EH (cell line): Measurements from ENCODE around the gene GPR63.
"Not testable (repeated sequence)": the region's sequence is repeated elsewhere in the genome, so short reads cannot be mapped to it uniquely, and the experiment has no call there.

ENCODE experiments used
- DNase-seq: peaks from one replicate; pipeline ENCODE4 v3.0.0-alpha.2; 2015; ENCODE audit warnings: low read depth

Gene GPR63, protein sequence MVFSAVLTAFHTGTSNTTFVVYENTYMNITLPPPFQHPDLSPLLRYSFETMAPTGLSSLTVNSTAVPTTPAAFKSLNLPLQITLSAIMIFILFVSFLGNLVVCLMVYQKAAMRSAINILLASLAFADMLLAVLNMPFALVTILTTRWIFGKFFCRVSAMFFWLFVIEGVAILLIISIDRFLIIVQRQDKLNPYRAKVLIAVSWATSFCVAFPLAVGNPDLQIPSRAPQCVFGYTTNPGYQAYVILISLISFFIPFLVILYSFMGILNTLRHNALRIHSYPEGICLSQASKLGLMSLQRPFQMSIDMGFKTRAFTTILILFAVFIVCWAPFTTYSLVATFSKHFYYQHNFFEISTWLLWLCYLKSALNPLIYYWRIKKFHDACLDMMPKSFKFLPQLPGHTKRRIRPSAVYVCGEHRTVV

GRCh38 chr6:96837081-96837971, at the start of gene GPR63:
Gene GPR63 (minus strand): TSS chr6:96837477. CDS start chr6:96799731, 37,746 bp downstream.
- DNase-seq = peak; percentile 76

DNA sequence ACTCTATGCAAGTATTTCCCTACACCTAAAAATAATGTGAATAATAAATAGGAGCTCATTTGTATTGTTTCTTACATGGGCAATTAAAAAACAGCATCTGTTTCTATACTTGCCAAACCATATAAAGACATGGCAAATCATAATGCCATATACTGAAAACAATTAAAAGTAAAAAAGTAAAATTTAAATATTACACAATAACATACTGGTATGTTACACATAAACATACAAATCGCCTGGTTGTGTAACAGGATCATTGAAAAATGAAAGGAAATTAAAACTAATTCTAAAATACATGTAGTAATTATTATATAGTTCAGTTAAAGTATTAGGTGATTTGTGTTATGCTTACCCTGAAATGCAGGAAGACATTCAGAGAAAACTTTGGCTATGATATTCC, 49.2 kb upstream of the GPR63 start:
- no peak for DNase-seq

DNA sequence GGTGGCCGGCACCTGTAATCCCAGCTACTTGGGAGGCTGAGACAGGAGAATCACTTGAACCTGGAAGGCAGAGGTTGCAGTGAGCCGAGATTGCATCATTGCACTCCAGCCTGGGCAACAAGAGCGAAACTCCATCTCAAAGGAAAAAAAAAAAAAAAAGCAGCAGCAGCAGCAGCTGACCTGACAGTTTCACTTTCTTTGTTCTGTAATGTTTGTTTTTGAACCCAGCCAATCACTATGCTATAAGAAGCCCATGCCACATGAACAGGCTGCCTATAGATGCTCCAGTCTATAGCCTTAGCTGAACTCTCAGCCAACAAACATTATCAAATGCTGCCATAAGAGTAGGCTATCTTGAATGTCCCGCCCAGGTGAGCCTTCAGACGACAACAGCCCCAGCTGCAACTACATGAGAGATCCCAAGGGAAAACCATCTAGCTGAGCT, 47.9 kb upstream of the GPR63 start:
- not testable (repeated sequence) for DNase-seq

DNA sequence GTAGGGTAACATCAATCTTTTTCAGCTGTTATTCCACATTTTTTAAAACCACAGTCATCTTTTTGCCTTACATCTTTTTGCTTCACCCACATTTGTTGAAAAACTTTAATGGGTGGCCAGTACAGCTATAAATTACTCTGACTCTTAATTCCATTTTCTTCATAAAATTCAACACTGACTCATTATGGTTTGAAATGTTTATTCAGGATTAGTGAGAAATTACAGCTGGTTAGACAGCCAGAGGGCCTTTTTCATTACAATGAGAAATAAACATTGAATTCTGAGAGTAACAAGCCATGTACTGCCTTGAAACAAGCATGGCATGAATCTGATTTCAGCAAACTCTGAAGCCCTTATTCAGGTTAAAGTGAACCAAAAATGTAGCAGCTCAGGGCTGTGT, 40.9 kb upstream of the GPR63 start:
- DNase-seq = peak; percentile 67

DNA sequence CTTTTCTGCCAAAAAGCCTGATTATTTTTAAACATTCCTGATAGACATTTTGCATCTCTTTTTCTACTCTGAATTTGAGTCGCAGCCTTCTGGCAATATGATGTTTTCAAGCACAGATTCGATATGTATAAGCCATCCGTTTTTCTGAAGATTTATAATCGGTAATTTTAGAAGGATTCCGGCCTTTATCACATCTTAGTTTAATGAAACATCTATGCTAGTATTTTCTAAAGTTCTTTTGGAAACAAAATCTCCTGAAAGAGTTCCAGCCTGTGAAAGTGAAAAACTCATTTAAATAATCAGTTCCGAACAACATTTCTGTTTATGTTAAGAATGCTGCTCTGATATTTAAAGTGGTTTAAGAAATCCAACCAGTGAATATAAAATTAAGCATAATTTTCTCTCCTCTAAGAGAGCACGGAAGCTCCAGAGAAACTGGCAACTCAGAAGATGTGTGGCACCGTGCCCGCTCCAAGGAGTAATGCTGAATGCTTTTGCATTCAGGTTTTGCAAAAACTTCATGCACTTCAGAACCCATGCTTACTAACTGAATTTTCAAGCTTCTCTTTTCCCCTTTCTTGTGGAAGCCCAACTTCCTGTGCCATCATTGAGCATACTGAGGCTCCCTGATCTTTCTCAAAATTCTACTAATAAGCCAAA, 39.7 kb upstream of the GPR63 start:
- DNase-seq = no peak

- DNase-seq = no peak
Measured at GRCh38 chr6:96872976-96873375, 35.7 kb upstream of the GPR63 start.

- no peak for DNase-seq
Measured at GRCh38 chr6:96865055-96865405, 27.8 kb upstream of the GPR63 start.

GRCh38 chr6:96864216-96865054, 27.2 kb upstream of the GPR63 start:
- no peak for DNase-seq

- DNase-seq = no peak
Measured at GRCh38 chr6:96862560-96862959, 25.3 kb upstream of the GPR63 start.

GRCh38 chr6:96861588-96861987, 24.3 kb upstream of the GPR63 start:
- DNase-seq = no peak

DNA sequence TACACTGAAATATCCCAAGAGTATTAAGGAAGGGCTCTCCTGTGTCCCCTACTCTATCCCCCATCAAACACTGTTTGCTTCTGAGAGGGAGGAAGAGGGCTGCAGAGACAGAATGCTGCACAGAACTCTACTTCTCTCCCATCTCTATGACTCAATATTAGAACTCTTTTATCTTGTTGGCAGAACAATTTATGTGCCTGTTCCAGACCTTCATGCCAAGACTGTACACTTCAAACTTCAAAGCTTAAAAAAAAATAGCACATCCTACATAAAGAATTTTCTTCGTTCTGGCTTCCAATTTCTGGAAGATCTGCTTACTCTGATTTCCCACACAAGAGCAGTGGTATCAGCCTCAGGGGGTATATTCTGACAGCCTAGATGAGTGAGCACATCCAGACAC, 19.6 kb upstream of the GPR63 start:
- DNase-seq = no peak

DNA sequence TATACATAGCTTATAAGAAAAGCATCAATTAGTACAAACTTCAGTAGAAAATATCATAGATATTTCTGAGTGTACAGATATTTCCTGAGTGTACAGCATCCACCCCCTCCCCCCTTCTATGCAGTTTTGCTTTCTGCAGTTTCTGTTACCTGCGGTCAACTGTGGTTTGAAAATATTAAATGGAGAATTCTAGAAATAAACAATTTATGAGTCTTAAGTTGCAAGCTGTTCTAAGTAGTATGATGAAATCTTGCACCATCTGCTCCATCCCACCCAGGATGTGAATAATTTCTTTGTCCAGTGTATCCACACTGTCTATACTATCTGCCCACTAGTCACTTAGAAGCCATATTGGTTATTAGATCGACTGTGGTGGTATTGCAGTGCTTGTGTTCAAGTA, 15.8 kb upstream of the GPR63 start:
- DNase-seq = no peak

DNA sequence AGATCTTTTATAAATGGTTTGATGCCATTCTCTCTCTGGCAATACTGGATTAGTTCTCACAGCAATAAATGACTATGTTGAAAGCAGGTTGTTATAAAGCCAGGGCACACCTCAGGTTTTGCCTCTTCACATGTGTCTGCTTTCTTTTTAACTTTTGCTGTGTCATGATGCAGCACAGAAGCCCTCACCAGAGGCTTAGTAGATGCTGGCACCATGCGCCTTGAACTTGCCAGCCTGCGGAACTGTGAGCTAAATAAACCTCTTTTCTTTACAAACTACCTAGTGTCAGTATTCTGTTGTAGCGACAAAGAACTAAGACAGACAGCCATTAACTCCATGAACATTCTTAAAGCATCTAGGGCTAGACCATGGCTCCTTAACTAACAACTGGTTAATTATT, 15.3 kb upstream of the GPR63 start:
- no peak for DNase-seq

DNA sequence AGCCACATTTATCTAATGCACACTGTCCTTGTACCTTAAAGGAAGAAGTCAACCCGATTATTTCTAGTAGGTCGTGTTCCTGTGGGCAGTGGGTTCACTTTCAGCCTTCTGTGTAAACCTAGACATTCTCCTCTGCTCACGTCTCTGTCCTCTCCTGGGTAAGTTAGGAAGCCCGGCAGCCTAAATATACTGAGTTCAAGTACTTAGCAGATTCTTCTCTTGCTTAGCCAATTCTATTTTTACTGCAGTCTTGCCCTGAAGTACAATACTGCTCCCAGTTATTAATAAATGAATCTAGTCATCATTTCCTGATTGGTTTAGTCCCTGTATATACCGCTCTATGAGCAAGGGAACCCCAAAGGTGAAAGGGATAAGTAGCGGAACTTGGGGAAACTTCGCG, 14.6 kb upstream of the GPR63 start:
- no peak for DNase-seq

DNA sequence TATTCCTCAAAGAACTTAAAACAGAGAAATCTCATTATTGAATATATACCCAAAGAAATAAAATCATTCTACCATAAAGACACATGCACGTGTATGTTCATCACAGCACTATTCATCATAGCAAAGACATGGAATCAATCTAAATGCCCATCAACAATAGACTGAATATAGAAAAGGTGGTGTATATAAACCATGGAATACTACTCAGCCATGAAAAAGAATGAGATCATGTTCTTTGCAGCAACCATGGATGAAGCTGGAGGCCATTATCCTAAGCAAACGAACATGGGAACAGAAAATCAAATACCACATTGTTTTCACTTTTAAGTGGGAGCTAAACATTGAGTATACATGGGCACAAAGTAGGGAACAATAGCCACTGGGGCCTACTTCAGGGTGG, 12.3 kb upstream of the GPR63 start:
- no peak for DNase-seq

DNA sequence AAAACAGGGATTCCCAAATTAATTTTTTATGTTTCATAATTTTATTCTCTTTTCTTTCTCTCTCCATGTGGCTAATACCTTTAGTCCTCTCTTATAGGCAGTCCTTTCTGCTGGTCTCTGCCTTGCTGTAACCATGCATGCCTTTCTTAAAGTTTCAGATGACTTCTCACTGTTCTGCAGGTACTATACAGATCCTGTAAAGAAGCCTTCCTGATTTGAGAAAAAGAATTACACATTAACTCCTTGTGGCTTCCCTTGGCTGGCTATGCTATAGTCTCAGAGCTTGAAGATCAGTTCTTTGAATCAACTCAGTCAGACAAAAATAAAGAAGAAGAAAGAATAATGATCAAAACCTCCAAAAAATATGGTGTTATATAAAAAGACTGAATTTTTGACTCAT, 7.3 kb upstream of the GPR63 start:
- DNase-seq = no peak

DNA sequence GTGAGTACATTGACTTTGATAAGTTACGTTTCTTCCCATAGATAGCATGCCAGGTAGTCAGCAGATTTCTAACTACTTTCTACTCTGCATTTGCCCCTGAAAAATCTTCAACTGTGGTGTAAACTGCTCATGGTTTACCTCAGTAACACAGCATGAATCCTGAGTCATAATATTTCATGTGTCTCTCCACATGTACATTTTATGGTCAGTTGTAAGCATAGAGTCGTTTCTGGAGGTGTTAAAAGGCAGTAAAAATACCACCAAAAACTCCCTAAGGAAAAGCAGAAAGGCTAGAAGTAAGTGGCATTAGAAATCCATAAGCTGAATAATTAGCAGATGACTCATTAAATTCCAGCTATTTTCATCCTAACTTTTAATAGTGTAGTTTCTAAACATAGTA, 4.1 kb upstream of the GPR63 start:
- DNase-seq = peak; percentile 16

GRCh38 chr6:96836631-96837080, 621 bp downstream of the GPR63 start:
- DNase-seq = peak; percentile 4

DNA sequence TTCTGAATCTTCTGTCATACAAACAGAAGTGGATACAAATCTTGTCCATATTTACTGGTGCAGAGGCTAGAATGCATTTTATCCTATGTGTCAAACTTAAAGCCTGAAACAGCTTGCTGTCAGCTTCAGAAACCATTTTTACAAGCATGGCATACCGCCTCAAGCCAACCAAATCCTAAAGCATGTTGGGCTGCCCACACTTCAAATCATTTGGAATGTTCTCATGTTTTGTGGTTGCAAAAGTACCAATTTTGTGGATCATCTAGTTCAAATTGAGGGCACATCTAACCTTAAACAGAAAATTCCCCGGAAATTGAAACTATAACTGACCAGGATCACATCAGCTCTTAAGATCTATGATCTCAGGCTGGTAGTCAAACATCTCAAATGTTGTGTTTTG, 3.2 kb downstream of the GPR63 start:
- no peak for DNase-seq

DNA sequence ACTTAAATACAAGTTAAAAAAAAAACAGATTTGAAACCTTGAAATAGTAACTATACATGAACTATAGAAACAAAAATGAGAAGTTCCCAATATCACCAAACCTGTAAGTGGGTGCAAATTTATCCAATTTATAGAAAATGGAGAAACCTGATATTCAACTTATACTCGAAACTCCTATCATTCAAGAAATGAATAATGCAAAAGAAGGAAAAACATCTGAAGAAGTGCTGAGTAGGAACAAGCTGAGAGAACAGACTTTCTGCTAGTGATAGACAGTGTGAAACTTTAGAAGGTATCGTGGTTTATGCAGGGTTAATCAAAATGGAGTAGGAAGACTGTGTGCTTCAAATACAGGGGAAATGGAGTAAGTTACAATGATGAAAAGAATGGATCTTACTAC, 4.5 kb downstream of the GPR63 start:
- no peak for DNase-seq

- no peak for DNase-seq
Measured at GRCh38 chr6:96826865-96827264, 10.4 kb downstream of the GPR63 start.

DNA sequence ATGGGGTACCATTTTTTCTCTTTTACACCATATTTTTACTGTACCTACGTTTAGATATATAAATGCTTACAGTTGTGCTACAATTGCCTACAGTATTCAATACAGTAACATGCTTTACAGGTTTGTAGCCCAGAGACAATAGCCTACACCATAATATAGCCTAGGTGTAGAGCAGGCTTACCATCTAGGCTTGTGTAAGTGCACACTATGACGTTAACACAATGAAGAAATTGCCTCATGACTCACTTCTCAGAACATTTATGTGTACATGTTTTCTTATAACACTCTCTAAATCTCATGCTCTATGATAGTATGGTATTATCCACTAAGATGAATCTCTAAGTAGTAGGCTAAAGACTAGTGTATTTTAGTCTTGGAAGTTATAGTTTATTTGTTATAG, 13.5 kb downstream of the GPR63 start:
- DNase-seq = no peak
